Immature natural killer cell (primary cell): ENCODE results near the gene KANSL1. TPM values are rescaled to one million over a fixed set of nuclear protein-coding genes. Genes with fewer than 3 reads are reported as not detected.

Experiments
- DNase-seq, 3 donors: peaks; one replicate each; pipeline ENCODE4 v3.0.0; 2022; ENCODE audit warnings: mixed read lengths in 1 of 3
- H3K27ac Mint-ChIP-seq, 6 donors: one replicate each; pipeline ENCODE4 v1.8.0; 2020; ENCODE audit warnings: mixed read lengths in 6 of 6, mild to moderate bottlenecking in 5 of 6, inconsistent platforms in 4 of 6, moderate library complexity in 3 of 6
- H3K27me3 Mint-ChIP-seq, 3 donors: one replicate each; pipeline ENCODE4 v1.8.0; 2020 to 2021; ENCODE audit warnings: low read depth in 3 of 3, mild to moderate bottlenecking in 3 of 3, mixed read lengths in 3 of 3, moderate library complexity in 3 of 3, inconsistent platforms in 1 of 3
- H3K36me3 Mint-ChIP-seq, 3 donors: one replicate each; pipeline ENCODE4 v1.8.0; 2020; ENCODE audit warnings: mixed read lengths in 3 of 3, inconsistent platforms in 2 of 3, mild to moderate bottlenecking in 2 of 3
- H3K4me1 Mint-ChIP-seq, 2 donors: one replicate each; pipeline ENCODE4 v1.8.0; 2020; ENCODE audit warnings: inconsistent platforms in 2 of 2, mild to moderate bottlenecking in 2 of 2, mixed read lengths in 2 of 2, moderate library complexity in 1 of 2
- H3K4me3 Mint-ChIP-seq, 5 donors: one replicate each; pipeline ENCODE4 v1.8.0; 2020; ENCODE audit warnings: mild to moderate bottlenecking in 5 of 5, mixed read lengths in 5 of 5, inconsistent platforms in 3 of 5, moderate library complexity in 3 of 5
- H3K9me3 Mint-ChIP-seq, 6 donors: one replicate each; pipeline ENCODE4 v1.8.0; 2020; ENCODE audit warnings: mild to moderate bottlenecking in 6 of 6, mixed read lengths in 6 of 6, inconsistent platforms in 4 of 6, moderate library complexity in 3 of 6
- polyA plus RNA-seq, 3 donors: library from polyadenylated mRNA; unstranded; fragments of 300-500 nt; fragmentation: Illumina TruSeq; gene quantifications; one replicate each; pipeline ENCODE4 v1.2.3, GENCODE V29; 2021

Gene KANSL1
- polyA plus RNA-seq, 3 donors from 2014 or later, result 3.3 to 21.9 (median 8.6) TPM

GRCh38 chr17:46154151-46154816 is 38.9 kb downstream of the KANSL1 start:
- Mint-ChIP-seq H3K27ac (peak overlapping the region; percentile 14 to 84 (median 80)), H3K4me3 (peak overlapping the region; percentile 54 to 76 (median 74)), H3K4me1 (peaks cover 92 to 97% of the 10 kb centered on the region in 2 donors), H3K27me3 (peaks cover 0 to 2% (median 0%) of the 10 kb centered on the region in 3 donors), H3K9me3 (no peaks in the 10 kb centered on the region), H3K36me3 (peaks cover 0 to 4% (median 4%) of the 10 kb centered on the region in 3 donors)
- DNase-seq, result peak in 1 of 3 donors; percentile 12

- Mint-ChIP-seq H3K9me3 (no peaks in the 10 kb centered on the region), H3K27me3 (peaks cover 1 to 6% (median 2%) of the 10 kb centered on the region in 3 donors), H3K4me1 (peaks cover 94 to 100% of the 10 kb centered on the region in 2 donors), H3K4me3 (peak overlapping the region in 2 of 5 donors; percentile 31 to 36), H3K27ac (peak overlapping the region; percentile 14 to 68 (median 50)), H3K36me3 (peaks cover 0 to 4% (median 4%) of the 10 kb centered on the region in 3 donors)
- DNase-seq, result no peak
These were observed 40.8 kb downstream of the KANSL1 start for GRCh38 chr17:46152423-46152822.

GRCh38 chr17:46151762-46152161 is 41.5 kb downstream of the KANSL1 start:
- Mint-ChIP-seq H3K36me3 (peaks cover 0 to 4% (median 4%) of the 10 kb centered on the region in 3 donors), H3K9me3 (no peaks in the 10 kb centered on the region), H3K27me3 (peaks cover 2 to 11% (median 2%) of the 10 kb centered on the region in 3 donors), H3K4me3 (no peak overlapping the region), H3K27ac (peak overlapping the region in 4 of 6 donors; percentile 4 to 68 (median 18)), H3K4me1 (peaks cover 94 to 100% of the 10 kb centered on the region in 2 donors)
- no peak for DNase-seq

- H3K27ac Mint-ChIP-seq, result peak overlapping the region in 5 of 6 donors; percentile 10 to 67 (median 31)
- peaks cover 2 to 11% (median 2%) of the 10 kb centered on the region in 3 donors for H3K27me3 Mint-ChIP-seq
- H3K4me1 Mint-ChIP-seq, result peaks cover 93 to 98% of the 10 kb centered on the region in 2 donors
- H3K36me3 Mint-ChIP-seq, result peaks cover 0 to 4% (median 4%) of the 10 kb centered on the region in 3 donors
- no peak for DNase-seq
- peak overlapping the region; percentile 3 to 46 (median 37) for H3K4me3 Mint-ChIP-seq
- H3K9me3 Mint-ChIP-seq, result no peaks in the 10 kb centered on the region
These were observed 42.8 kb downstream of the KANSL1 start for GRCh38 chr17:46150216-46150963.

- H3K4me3 Mint-ChIP-seq, result peak overlapping the region; percentile 55 to 69 (median 64)
- no peaks in the 10 kb centered on the region for H3K9me3 Mint-ChIP-seq
- peaks cover 0 to 4% (median 4%) of the 10 kb centered on the region in 3 donors for H3K36me3 Mint-ChIP-seq
- H3K27ac Mint-ChIP-seq, result peak overlapping the region; percentile 65 to 88 (median 76)
- peaks cover 93 to 96% of the 10 kb centered on the region in 2 donors for H3K4me1 Mint-ChIP-seq
- DNase-seq, result no peak
- H3K27me3 Mint-ChIP-seq, result peaks cover 0 to 11% (median 2%) of the 10 kb centered on the region in 3 donors
These were observed 45.0 kb downstream of the KANSL1 start for GRCh38 chr17:46148247-46148646.

- Mint-ChIP-seq H3K36me3 (peaks cover 0 to 4% (median 4%) of the 10 kb centered on the region in 3 donors), H3K4me1 (peaks cover 92 to 96% of the 10 kb centered on the region in 2 donors), H3K9me3 (no peaks in the 10 kb centered on the region), H3K27ac (peak overlapping the region; percentile 65 to 88 (median 76)), H3K4me3 (peak overlapping the region; percentile 62 to 70 (median 69)), H3K27me3 (peaks cover 0 to 11% (median 2%) of the 10 kb centered on the region in 3 donors)
- DNase-seq, result peak; percentile 16 to 42 (median 37)
These were observed 45.9 kb downstream of the KANSL1 start for GRCh38 chr17:46147296-46147695.

GRCh38 chr17:46144246-46144645 is 49.0 kb downstream of the KANSL1 start:
- H3K4me3 Mint-ChIP-seq, result peak overlapping the region in 3 of 5 donors; percentile 8 to 54 (median 46)
- H3K9me3 Mint-ChIP-seq, result no peaks in the 10 kb centered on the region
- peaks cover 0 to 11% (median 2%) of the 10 kb centered on the region in 3 donors for H3K27me3 Mint-ChIP-seq
- H3K36me3 Mint-ChIP-seq, result no peaks in the 10 kb centered on the region
- peak overlapping the region; percentile 18 to 89 (median 60) for H3K27ac Mint-ChIP-seq
- H3K4me1 Mint-ChIP-seq, result peaks cover 93 to 96% of the 10 kb centered on the region in 2 donors
- no peak for DNase-seq

GRCh38 chr17:46143827-46144236 is 49.4 kb downstream of the KANSL1 start:
- no peak for DNase-seq
- Mint-ChIP-seq H3K9me3 (no peaks in the 10 kb centered on the region), H3K36me3 (no peaks in the 10 kb centered on the region), H3K27ac (peak overlapping the region; percentile 18 to 89 (median 53)), H3K4me1 (peaks cover 93 to 96% of the 10 kb centered on the region in 2 donors), H3K27me3 (peaks cover 0 to 11% (median 2%) of the 10 kb centered on the region in 3 donors), H3K4me3 (peak overlapping the region in 3 of 5 donors; percentile 8 to 54 (median 46))

- Mint-ChIP-seq H3K4me1 (peaks cover 94 to 97% of the 10 kb centered on the region in 2 donors), H3K27ac (peak overlapping the region in 4 of 6 donors; percentile 14 to 81 (median 30)), H3K36me3 (no peaks in the 10 kb centered on the region), H3K9me3 (no peaks in the 10 kb centered on the region), H3K4me3 (peak overlapping the region in 1 of 5 donors; percentile 30), H3K27me3 (no peaks in the 10 kb centered on the region)
- no peak for DNase-seq
These were observed 51.6 kb downstream of the KANSL1 start for GRCh38 chr17:46141645-46142044.

GRCh38 chr17:46140645-46141197 is 52.5 kb downstream of the KANSL1 start:
- Mint-ChIP-seq H3K4me3 (peak overlapping the region in 1 of 5 donors; percentile 5), H3K36me3 (no peaks in the 10 kb centered on the region), H3K4me1 (peaks cover 95 to 98% of the 10 kb centered on the region in 2 donors), H3K27me3 (no peaks in the 10 kb centered on the region), H3K27ac (peak overlapping the region in 2 of 6 donors; percentile 18 to 47), H3K9me3 (no peaks in the 10 kb centered on the region)
- DNase-seq, result no peak

- Mint-ChIP-seq H3K27ac (peak overlapping the region; percentile 2 to 74 (median 54)), H3K4me1 (peaks cover 94 to 98% of the 10 kb centered on the region in 2 donors), H3K27me3 (no peaks in the 10 kb centered on the region), H3K4me3 (peak overlapping the region in 3 of 5 donors; percentile 5 to 25 (median 20)), H3K9me3 (no peaks in the 10 kb centered on the region), H3K36me3 (no peaks in the 10 kb centered on the region)
- DNase-seq, result no peak
These were observed 53.6 kb downstream of the KANSL1 start for GRCh38 chr17:46139432-46140210.

- Mint-ChIP-seq H3K36me3 (no peaks in the 10 kb centered on the region), H3K27ac (peak overlapping the region in 5 of 6 donors; percentile 19 to 72 (median 29)), H3K4me3 (peak overlapping the region in 2 of 5 donors; percentile 24 to 25), H3K9me3 (no peaks in the 10 kb centered on the region), H3K4me1 (peaks cover 93 to 96% of the 10 kb centered on the region in 2 donors), H3K27me3 (no peaks in the 10 kb centered on the region)
- DNase-seq, result no peak
These were observed 54.8 kb downstream of the KANSL1 start for GRCh38 chr17:46138473-46138872.

GRCh38 chr17:46136820-46137219 is 56.4 kb downstream of the KANSL1 start:
- no peaks in the 10 kb centered on the region for H3K9me3 Mint-ChIP-seq
- H3K4me1 Mint-ChIP-seq, result peaks cover 96 to 98% of the 10 kb centered on the region in 2 donors
- peak overlapping the region in 4 of 5 donors; percentile 1 to 72 (median 23) for H3K4me3 Mint-ChIP-seq
- no peak for DNase-seq
- H3K36me3 Mint-ChIP-seq, result no peaks in the 10 kb centered on the region
- no peaks in the 10 kb centered on the region for H3K27me3 Mint-ChIP-seq
- H3K27ac Mint-ChIP-seq, result peak overlapping the region; percentile 18 to 72 (median 44)
